ENCODE data around the gene PHLDB2. TPM values are rescaled to one million over a fixed set of nuclear protein-coding genes. Genes with fewer than 3 reads are reported as not detected.

PHLDB2 gene
- total RNA-seq, 3 donors from 2014 or later, result 53.1 to 94.4 (median 65.0) TPM

- Histone ChIP-seq H3K9me3 (no peaks in the 10 kb centered on the region), H3K4me1 (peaks cover 0 to 4% of the 10 kb centered on the region in 2 donors), H3K4me3 (no peak overlapping the region), H3K36me3 (no peaks in the 10 kb centered on the region), H3K27ac (no peak overlapping the region), H3K27me3 (no peaks in the 10 kb centered on the region)
- intact Hi-C loops (cut with DNase I; ENCODE audit: low total_unique reads), result no loop called here
- no peak for TF ChIP-seq POLR2AphosphoS5 (IDR thresholded peaks at IDR 0.05)
- no peak for TF ChIP-seq CTCF (IDR thresholded peaks at IDR 0.05)
- TF ChIP-seq POLR2A (IDR thresholded peaks at IDR 0.05), result no peak
- no peak for DNase-seq (ENCODE audit: low spot score in 2 of 2)
These were observed 54.2 kb downstream of the PHLDB2 start for GRCh38 chr3:111913163-111913763.

- no peak for DNase-seq (ENCODE audit: low spot score in 2 of 2)
- H3K27ac ChIP-seq, result no peak overlapping the region
- H3K27me3 ChIP-seq, result no peaks in the 10 kb centered on the region
- H3K36me3 ChIP-seq, result no peaks in the 10 kb centered on the region
- TF ChIP-seq POLR2A (IDR thresholded peaks at IDR 0.05) (no peak), POLR2AphosphoS5 (IDR thresholded peaks at IDR 0.05) (no peak), CTCF (IDR thresholded peaks at IDR 0.05) (no peak)
- H3K9me3 ChIP-seq, result no peaks in the 10 kb centered on the region
- no peaks in the 10 kb centered on the region for H3K4me1 ChIP-seq
- no peak overlapping the region for H3K4me3 ChIP-seq
- intact Hi-C loops (cut with DNase I; ENCODE audit: low total_unique reads), result no loop called here
These were observed 56.8 kb downstream of the PHLDB2 start for GRCh38 chr3:111915905-111916304.

DNA sequence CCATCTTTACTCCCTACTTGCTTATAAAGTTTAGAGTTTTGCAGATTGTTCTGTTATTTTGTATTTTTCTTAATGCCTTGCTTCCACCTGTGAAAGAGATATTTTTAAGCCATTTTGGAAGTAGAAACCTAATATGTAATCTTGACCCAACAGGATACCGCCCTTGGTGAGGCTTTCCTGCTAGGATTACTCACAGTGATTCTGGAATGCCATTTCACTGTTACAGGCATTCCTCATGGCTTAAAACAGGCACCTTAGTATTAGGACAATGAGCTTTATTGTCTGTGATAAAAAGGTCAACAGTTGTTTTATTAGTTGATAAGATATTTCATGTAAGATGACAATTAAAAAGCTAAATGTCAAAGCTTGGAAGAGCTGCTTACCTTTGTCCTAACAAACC is 58.2 kb downstream of the PHLDB2 start:
- Histone ChIP-seq H3K27me3 (no peaks in the 10 kb centered on the region), H3K36me3 (no peaks in the 10 kb centered on the region), H3K27ac (no peak overlapping the region), H3K4me3 (no peak overlapping the region), H3K4me1 (no peaks in the 10 kb centered on the region), H3K9me3 (no peaks in the 10 kb centered on the region)
- TF ChIP-seq POLR2AphosphoS5 (IDR thresholded peaks at IDR 0.05) (no peak), CTCF (IDR thresholded peaks at IDR 0.05) (no peak), POLR2A (IDR thresholded peaks at IDR 0.05) (no peak)
- no peak for DNase-seq (ENCODE audit: low spot score in 2 of 2)
- intact Hi-C loops (cut with DNase I; ENCODE audit: low total_unique reads), result no loop called here

- intact Hi-C loops (cut with DNase I; ENCODE audit: low total_unique reads), result no loop called here
- no peaks in the 10 kb centered on the region for H3K27me3 ChIP-seq
- H3K27ac ChIP-seq, result no peak overlapping the region
These were observed 60.5 kb downstream of the PHLDB2 start for GRCh38 chr3:111919370-111920065.

More at GRCh38 chr3:111919370-111920065, 60.5 kb downstream of the PHLDB2 start:
- no peaks in the 10 kb centered on the region for H3K4me1 ChIP-seq
- DNase-seq (ENCODE audit: low spot score in 2 of 2), result no peak
- no peaks in the 10 kb centered on the region for H3K36me3 ChIP-seq
- H3K4me3 ChIP-seq, result no peak overlapping the region
- no peak for TF ChIP-seq POLR2AphosphoS5 (IDR thresholded peaks at IDR 0.05)
- TF ChIP-seq CTCF (IDR thresholded peaks at IDR 0.05), result no peak
- no peaks in the 10 kb centered on the region for H3K9me3 ChIP-seq

All from breast epithelium (tissue), 4 donors.